Central memory CD8-positive, alpha-beta T cell (primary cell): Measurements from ENCODE around the gene CPSF7.

ENCODE experiments used
- ATAC-seq: fragments of 150-1000 bp; cut with Tn5 transposase; replicated peaks from 2 replicates; pipeline ENCODE4 v1.10.0; 2022; ENCODE audit warnings: mild to moderate bottlenecking, moderate FRiP score, moderate number of reproducible peaks; ENCODE audit not compliant: poor library complexity, severe bottlenecking; ENCODE audit errors: extremely low read depth
- DNase-seq, 2 donors: peaks; one replicate each; pipeline ENCODE4 v3.0.0; 2021; ENCODE audit warnings: low spot score in 2 of 2
- H3K27ac Mint-ChIP-seq: one replicate; pipeline ENCODE4 v1.8.0; 2022; ENCODE audit warnings: low read depth, mild to moderate bottlenecking, moderate library complexity, mixed read lengths
- H3K27me3 Mint-ChIP-seq: one replicate; pipeline ENCODE4 v1.8.0; 2022; ENCODE audit warnings: mixed read lengths
- H3K36me3 Mint-ChIP-seq: one replicate; pipeline ENCODE4 v1.8.0; 2022; ENCODE audit warnings: mild to moderate bottlenecking, moderate library complexity, mixed read lengths; ENCODE audit not compliant: insufficient read depth
- H3K4me1 Mint-ChIP-seq: one replicate; pipeline ENCODE4 v1.8.0; 2022; ENCODE audit warnings: mixed read lengths
- H3K4me3 Mint-ChIP-seq: one replicate; pipeline ENCODE4 v1.8.0; 2022; ENCODE audit warnings: mild to moderate bottlenecking, moderate library complexity, mixed read lengths
- H3K9me3 Mint-ChIP-seq: one replicate; pipeline ENCODE4 v1.8.0; 2022; ENCODE audit warnings: mixed read lengths

Gene CPSF7

GRCh38 chr11:61425367-61426131, 4.2 kb downstream of the CPSF7 start:
- peak overlapping the region; percentile 9 for H3K27ac Mint-ChIP-seq
- no peak overlapping the region for H3K4me3 Mint-ChIP-seq
- no peaks in the 10 kb centered on the region for H3K9me3 Mint-ChIP-seq
- DNase-seq (no peak), ATAC-seq (no peak)
- H3K36me3 Mint-ChIP-seq = peaks cover 83% of the 10 kb centered on the region
- H3K27me3 Mint-ChIP-seq = no peaks in the 10 kb centered on the region
- H3K4me1 Mint-ChIP-seq = peaks cover 43% of the 10 kb centered on the region

GRCh38 chr11:61422226-61422625, 7.5 kb downstream of the CPSF7 start:
- Mint-ChIP-seq H3K4me3 (no peak overlapping the region), H3K9me3 (no peaks in the 10 kb centered on the region), H3K27ac (no peak overlapping the region), H3K27me3 (no peaks in the 10 kb centered on the region), H3K4me1 (peaks cover 35% of the 10 kb centered on the region), H3K36me3 (peaks cover 88% of the 10 kb centered on the region)
- ATAC-seq = no peak
- no peak for DNase-seq

DNA sequence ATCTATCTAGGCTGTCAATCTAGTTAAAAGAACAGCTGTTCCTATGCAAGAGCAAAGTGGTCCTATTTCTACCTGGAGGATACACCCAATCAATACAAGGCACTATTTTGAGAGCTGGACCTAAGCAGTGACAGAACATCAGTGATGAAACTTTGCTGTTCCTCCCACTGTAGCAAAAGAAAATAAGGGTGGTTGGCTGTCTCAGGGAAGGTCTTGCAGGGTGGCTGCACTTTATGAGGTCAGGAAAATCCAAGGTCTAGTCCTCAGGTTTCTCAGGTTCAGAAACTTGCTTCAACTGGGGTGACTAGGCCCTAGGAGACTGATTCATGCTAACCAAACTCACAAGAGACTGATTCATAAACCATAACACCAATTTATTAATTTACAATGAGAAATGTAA, 11.6 kb downstream of the CPSF7 start:
- no peaks in the 10 kb centered on the region for H3K9me3 Mint-ChIP-seq
- H3K27me3 Mint-ChIP-seq = no peaks in the 10 kb centered on the region
- peaks cover 90% of the 10 kb centered on the region for H3K36me3 Mint-ChIP-seq
- DNase-seq = no peak
- no peak overlapping the region for H3K27ac Mint-ChIP-seq
- no peak for ATAC-seq
- H3K4me1 Mint-ChIP-seq = peaks cover 39% of the 10 kb centered on the region
- H3K4me3 Mint-ChIP-seq = no peak overlapping the region

GRCh38 chr11:61417670-61418069, 12.1 kb downstream of the CPSF7 start:
- H3K9me3 Mint-ChIP-seq = no peaks in the 10 kb centered on the region
- H3K4me1 Mint-ChIP-seq = peaks cover 39% of the 10 kb centered on the region
- no peak overlapping the region for H3K4me3 Mint-ChIP-seq
- H3K27ac Mint-ChIP-seq = no peak overlapping the region
- DNase-seq = no peak
- no peak for ATAC-seq
- no peaks in the 10 kb centered on the region for H3K27me3 Mint-ChIP-seq
- peaks cover 90% of the 10 kb centered on the region for H3K36me3 Mint-ChIP-seq

- Mint-ChIP-seq H3K27ac (no peak overlapping the region), H3K36me3 (peaks cover 90% of the 10 kb centered on the region), H3K4me1 (peaks cover 39% of the 10 kb centered on the region), H3K9me3 (no peaks in the 10 kb centered on the region), H3K27me3 (no peaks in the 10 kb centered on the region), H3K4me3 (no peak overlapping the region)
- DNase-seq = no peak
- no peak for ATAC-seq
Observed at GRCh38 chr11:61416941-61417340, 12.8 kb downstream of the CPSF7 start.

DNA sequence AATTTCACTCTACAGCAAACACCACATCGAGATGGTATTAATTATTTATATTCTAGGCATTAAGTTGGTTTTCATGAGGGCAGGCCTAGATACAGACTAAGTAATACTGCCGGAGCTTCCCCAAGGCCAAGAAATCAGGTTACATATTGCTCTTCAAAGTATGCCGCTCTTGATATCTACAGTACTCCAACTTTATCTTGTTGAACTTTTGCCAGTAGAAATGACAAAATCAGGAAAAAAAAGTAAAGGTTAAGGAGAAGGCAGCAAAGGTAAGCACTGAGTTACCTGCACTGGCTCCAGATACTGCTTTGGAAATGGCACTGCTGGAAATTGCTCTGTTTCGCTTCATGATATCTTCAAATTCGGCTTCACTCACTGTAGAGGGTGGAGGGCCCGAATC, 14.4 kb downstream of the CPSF7 start:
- H3K27me3 Mint-ChIP-seq = no peaks in the 10 kb centered on the region
- H3K27ac Mint-ChIP-seq = peak overlapping the region; percentile 48
- H3K9me3 Mint-ChIP-seq = no peaks in the 10 kb centered on the region
- ATAC-seq (no peak), DNase-seq (no peak)
- peaks cover 88% of the 10 kb centered on the region for H3K36me3 Mint-ChIP-seq
- H3K4me1 Mint-ChIP-seq = peaks cover 25% of the 10 kb centered on the region
- H3K4me3 Mint-ChIP-seq = no peak overlapping the region

GRCh38 chr11:61414547-61414946, 15.2 kb downstream of the CPSF7 start:
- Mint-ChIP-seq H3K36me3 (peaks cover 85% of the 10 kb centered on the region), H3K27me3 (no peaks in the 10 kb centered on the region), H3K27ac (no peak overlapping the region), H3K9me3 (no peaks in the 10 kb centered on the region), H3K4me1 (peaks cover 21% of the 10 kb centered on the region), H3K4me3 (no peak overlapping the region)
- ATAC-seq = no peak
- DNase-seq = no peak

DNA sequence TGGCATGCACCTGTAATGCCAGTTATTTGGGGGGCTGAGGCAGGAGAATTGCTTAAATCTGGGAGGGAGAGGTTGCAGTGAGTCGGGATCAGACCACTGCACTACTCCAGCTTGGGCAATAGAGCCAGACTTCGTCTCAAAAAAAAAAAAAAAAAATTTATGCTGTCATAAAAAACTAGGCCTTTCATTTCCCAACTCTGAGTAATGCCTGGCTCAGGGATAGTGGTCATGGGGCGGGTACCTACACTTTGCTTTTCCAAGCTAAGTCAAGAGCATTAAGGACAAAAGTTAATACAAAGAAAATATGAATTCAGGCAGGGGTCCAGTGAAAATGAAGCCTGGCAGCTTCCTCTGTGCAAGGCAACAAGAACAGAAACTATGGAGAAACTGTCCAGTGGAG, 16.3 kb downstream of the CPSF7 start:
- H3K36me3 Mint-ChIP-seq = peaks cover 83% of the 10 kb centered on the region
- no peak overlapping the region for H3K27ac Mint-ChIP-seq
- peaks cover 21% of the 10 kb centered on the region for H3K4me1 Mint-ChIP-seq

GRCh38 chr11:61411589-61411988, 18.2 kb downstream of the CPSF7 start:
- ATAC-seq = no peak
- peaks cover 83% of the 10 kb centered on the region for H3K36me3 Mint-ChIP-seq
- H3K27ac Mint-ChIP-seq = no peak overlapping the region

More for the DNA sequence above, 16.3 kb downstream of the CPSF7 start:
- H3K9me3 Mint-ChIP-seq = no peaks in the 10 kb centered on the region
- no peak overlapping the region for H3K4me3 Mint-ChIP-seq
- H3K27me3 Mint-ChIP-seq = no peaks in the 10 kb centered on the region
- no peak for DNase-seq
- no peak for ATAC-seq

DNA sequence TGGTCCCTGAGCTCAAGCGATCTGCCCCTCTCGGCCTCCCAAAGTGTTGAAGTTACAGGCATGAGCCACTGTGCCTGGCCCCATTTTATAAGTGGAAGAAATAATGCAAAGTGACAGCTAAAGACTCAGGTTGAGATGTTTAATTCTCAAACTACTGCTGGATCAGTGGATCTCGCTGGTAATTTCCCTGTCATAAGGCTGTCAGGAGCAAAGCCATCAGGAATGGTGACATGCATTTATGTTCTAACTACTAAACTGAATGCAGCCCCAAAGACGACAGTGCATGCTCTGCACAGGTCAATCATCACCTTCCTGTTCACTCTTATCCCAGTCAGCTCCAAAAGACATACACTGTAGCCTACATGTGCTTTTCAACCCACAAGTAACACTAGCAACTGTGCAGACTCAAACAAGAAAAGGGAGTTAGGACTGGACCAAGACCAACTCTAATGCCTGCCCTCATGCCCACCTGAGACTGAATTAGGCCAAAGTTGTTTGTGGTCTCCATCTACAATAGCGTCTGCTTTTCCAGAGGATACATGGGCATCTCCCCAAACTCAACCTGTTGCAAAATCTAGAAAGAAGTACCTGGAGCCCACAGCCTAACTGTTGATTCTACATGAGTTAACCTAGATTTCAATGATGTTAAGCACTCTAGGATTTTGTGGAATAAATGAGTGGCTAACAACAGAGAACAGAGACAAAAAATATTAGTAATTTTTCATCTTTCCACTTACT, 22.6 kb downstream of the CPSF7 start:
- no peaks in the 10 kb centered on the region for H3K9me3 Mint-ChIP-seq
- ATAC-seq (no peak), DNase-seq (no peak)
- H3K36me3 Mint-ChIP-seq = peaks cover 72% of the 10 kb centered on the region
- H3K4me3 Mint-ChIP-seq = no peak overlapping the region
- H3K27me3 Mint-ChIP-seq = no peaks in the 10 kb centered on the region
- no peaks in the 10 kb centered on the region for H3K4me1 Mint-ChIP-seq
- no peak overlapping the region for H3K27ac Mint-ChIP-seq

More at GRCh38 chr11:61411589-61411988, 18.2 kb downstream of the CPSF7 start:
- H3K9me3 Mint-ChIP-seq = no peaks in the 10 kb centered on the region
- no peak overlapping the region for H3K4me3 Mint-ChIP-seq
- peaks cover 5% of the 10 kb centered on the region for H3K4me1 Mint-ChIP-seq
- no peak for DNase-seq
- no peaks in the 10 kb centered on the region for H3K27me3 Mint-ChIP-seq

DNA sequence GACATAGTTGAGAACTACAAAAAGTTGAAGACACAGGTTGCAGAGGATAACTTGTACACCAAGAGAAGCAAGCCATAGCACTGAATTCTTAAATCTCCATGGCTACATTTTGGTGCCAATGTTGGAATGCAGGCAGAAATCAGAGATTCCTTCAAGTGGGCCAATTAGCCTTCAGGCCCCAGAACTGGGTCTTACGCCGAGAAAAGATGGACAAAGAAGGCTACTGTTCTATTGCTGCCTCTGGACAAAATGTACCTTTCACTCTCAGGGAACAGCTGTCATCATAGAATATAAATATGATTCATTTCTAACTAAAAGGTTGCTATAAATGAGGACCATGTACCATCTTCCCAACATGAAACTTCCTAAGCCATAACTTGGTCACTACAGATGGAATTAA, 23.7 kb downstream of the CPSF7 start:
- H3K4me1 Mint-ChIP-seq = no peaks in the 10 kb centered on the region
- H3K9me3 Mint-ChIP-seq = no peaks in the 10 kb centered on the region
- H3K36me3 Mint-ChIP-seq = peaks cover 63% of the 10 kb centered on the region
- H3K27me3 Mint-ChIP-seq = no peaks in the 10 kb centered on the region
- no peak overlapping the region for H3K27ac Mint-ChIP-seq
- no peak for DNase-seq
- ATAC-seq = no peak
- no peak overlapping the region for H3K4me3 Mint-ChIP-seq

GRCh38 chr11:61404641-61405040, 25.1 kb downstream of the CPSF7 start:
- no peak overlapping the region for H3K27ac Mint-ChIP-seq
- H3K9me3 Mint-ChIP-seq = no peaks in the 10 kb centered on the region
- no peak overlapping the region for H3K4me3 Mint-ChIP-seq
- ATAC-seq (no peak), DNase-seq (no peak)
- H3K27me3 Mint-ChIP-seq = no peaks in the 10 kb centered on the region
- no peaks in the 10 kb centered on the region for H3K4me1 Mint-ChIP-seq
- peaks cover 55% of the 10 kb centered on the region for H3K36me3 Mint-ChIP-seq

- Mint-ChIP-seq H3K4me3 (no peak overlapping the region), H3K36me3 (peaks cover 54% of the 10 kb centered on the region), H3K4me1 (no peaks in the 10 kb centered on the region), H3K27me3 (no peaks in the 10 kb centered on the region), H3K9me3 (no peaks in the 10 kb centered on the region), H3K27ac (no peak overlapping the region)
- DNase-seq (no peak), ATAC-seq (no peak)
Observed at GRCh38 chr11:61404103-61404502, 25.7 kb downstream of the CPSF7 start.
